HG03354 (cell line): ENCODE results near the gene STUB1.

Experiments used
- ATAC-seq: cut with Tn5 transposase; IDR thresholded peaks from one replicate; pipeline ENCODE4 v1.9.1; 2021; ENCODE audit warnings: mild to moderate bottlenecking; ENCODE audit not compliant: unreplicated experiment, poor library complexity, severe bottlenecking

STUB1 gene

DNA sequence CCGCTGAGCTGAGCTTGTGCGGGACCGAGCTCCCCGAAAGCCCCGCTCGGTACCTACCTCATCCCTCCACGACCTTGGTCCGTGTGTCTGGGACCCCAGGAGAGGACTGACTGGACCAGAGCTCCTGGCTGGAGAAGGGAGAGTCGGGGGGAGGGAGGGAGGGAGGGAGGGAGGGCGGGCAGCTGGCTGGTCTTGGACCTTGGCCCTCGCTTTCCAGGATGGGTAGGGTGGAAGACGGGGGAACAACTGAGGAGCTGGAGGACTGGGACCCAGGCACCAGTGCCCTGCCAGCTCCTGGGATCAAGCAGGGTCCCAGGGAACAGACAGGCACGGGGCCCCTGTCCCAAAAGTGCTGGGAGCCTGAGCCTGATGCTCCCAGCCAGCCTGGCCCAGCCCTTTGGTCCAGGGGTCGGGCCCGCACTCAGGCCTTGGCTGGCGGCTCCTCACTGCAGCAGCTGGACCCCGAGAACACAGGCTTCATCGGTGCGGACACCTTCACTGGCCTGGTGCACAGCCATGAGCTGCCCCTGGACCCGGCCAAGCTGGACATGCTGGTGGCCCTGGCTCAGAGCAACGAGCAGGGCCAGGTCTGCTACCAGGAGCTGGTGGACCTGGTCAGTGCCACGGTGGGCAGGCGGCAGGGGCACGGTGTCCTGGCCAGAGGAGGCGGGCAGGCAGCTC is 4.2 kb upstream of the STUB1 start:
- no peak for ATAC-seq

DNA sequence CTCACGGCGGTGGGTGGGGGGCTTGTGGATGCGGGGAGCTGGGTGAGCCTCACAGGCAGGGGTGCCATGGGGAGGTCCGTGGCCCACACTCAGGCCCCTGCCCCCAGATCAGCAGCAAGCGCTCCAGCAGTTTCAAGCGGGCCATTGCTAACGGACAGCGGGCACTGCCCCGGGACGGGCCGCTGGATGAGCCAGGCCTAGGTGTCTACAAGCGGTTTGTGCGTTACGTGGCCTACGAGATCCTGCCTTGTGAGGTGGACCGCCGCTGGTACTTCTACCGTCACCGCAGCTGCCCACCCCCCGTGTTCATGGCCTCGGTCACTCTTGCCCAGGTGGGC is 3.7 kb upstream of the STUB1 start:
- no peak for ATAC-seq

DNA sequence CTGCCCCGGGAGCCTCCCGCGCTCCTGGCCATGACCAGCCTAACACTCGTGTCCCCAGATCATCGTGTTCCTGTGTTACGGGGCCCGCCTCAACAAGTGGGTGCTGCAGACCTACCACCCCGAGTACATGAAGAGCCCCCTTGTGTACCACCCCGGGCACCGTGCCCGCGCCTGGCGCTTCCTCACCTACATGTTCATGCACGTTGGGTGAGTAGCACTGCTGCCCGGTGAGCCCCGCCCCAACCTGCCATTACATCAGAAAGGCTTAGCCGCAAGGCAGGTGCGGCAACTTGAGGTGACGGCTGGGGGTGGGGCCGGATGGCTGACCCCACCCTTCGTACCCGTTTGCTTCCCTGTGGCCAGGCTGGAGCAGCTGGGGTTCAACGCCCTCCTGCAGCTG is 3.3 kb upstream of the STUB1 start:
- no peak for ATAC-seq

DNA sequence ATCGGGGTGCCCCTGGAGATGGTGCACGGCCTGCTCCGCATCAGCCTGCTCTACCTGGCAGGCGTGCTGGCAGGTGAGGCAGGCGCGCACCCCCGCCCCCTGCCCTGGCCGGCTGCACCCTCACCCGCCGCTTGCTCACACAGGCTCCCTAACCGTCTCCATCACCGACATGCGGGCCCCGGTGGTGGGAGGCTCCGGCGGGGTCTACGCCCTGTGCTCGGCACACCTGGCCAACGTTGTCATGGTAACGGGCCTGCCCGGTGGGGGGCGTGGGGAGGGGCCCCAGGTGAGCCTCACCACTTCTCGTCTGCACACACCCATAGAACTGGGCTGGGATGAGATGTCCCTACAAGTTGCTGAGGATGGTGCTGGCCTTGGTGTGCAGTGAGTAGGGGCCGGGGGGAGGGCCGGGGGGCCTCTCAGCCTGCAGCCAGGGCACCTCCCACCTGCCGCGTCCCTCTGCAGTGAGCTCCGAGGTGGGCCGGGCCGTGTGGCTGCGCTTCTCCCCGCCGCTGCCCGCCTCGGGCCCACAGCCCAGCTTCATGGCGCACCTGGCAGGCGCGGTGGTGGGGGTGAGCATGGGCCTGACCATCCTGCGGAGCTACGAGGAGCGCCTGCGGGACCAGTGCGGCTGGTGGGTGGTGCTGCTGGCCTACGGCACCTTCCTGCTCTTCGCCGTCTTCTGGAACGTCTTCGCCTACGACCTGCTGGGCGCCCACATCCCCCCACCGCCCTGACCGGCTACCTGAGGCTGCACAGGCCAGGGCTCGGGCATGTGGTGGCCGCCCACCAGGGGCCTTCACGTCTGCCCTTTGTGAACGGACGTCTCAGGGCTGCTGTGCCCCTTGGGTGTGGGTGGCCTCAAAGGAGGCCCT is 2.7 kb upstream of the STUB1 start:
- no peak for ATAC-seq

DNA sequence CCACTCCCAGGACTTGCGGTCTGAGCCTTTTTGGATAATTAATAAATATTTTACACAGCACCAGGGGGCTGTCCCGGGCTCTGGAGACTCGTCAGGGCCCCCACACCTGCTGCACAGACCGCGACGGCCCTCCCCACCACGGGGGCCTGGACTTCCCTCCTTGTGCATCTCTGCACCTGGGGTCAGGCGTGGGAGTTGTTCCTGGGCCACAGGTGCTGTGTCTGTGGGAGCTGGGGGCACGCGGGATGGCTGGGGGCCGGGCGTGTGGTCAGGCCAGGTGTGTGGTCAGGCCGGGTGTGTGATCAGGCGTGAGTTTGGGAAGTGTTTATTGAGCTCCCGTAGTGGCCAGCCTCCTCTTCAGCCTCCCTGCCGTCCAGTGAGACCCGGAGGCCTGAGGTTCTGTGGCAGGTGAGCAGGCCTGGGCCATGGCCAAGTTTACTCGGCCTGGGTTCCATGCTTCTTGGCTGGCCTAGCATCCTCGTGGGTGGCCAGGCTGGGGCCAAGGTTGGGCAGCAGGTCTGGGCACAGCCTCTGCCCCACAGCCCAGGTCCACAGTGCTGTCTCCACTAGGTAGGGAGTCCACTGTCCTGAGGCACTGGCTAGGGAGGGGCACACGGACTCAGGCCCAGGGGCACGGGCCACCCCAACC is 1.9 kb upstream of the STUB1 start:
- ATAC-seq: no peak

DNA sequence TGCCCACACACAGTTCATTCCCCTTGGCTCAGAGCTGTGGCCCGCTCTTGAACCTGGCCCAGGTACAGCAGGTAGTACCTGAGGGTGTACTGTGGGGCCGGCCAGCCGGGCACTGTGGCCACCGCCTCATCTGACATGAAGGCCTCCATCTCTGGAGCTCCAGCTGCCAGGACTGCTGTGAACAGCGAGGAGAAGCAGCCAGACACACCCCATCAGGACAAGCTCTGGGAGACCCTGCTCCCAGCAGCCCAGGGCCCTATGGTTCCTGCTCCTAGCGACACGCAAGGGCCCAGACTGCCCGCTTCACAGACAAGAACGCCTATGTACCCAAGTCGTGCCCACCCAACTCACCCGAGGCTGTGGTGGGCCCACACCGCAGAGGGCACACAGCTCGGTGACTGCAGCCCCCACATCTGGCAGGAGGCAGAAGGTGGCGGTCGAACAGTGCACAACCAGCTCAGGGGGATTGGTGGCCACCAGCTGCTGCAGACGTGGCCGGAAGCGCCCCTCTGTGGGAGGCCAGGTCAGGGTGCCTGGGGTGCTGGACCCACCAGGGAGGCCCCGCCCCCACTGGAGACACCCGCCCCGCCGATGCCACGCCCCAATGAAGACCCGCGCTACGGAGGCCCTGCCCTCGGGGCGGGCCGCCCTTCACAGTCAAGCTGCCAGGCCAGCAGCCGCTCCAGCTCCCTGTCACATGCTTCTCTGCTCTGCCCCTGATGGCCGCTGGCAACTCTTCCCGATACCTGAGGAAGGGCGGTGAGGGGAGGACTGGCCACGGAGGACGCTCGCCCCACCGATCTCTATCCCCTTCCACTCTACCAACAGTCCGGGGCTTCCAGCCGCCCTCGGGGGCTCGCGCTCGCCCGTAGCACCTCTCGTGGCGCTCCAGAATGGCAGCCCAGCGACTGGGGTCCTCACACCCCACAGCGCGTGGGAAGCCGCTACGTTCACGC is 1.1 kb upstream of the STUB1 start:
- ATAC-seq: no peak

GRCh38 chr16:680625-680945 is 375 bp downstream of the STUB1 start:
- no peak for ATAC-seq

GRCh38 chr16:680967-681745 is 946 bp downstream of the STUB1 start:
- no peak for ATAC-seq

DNA sequence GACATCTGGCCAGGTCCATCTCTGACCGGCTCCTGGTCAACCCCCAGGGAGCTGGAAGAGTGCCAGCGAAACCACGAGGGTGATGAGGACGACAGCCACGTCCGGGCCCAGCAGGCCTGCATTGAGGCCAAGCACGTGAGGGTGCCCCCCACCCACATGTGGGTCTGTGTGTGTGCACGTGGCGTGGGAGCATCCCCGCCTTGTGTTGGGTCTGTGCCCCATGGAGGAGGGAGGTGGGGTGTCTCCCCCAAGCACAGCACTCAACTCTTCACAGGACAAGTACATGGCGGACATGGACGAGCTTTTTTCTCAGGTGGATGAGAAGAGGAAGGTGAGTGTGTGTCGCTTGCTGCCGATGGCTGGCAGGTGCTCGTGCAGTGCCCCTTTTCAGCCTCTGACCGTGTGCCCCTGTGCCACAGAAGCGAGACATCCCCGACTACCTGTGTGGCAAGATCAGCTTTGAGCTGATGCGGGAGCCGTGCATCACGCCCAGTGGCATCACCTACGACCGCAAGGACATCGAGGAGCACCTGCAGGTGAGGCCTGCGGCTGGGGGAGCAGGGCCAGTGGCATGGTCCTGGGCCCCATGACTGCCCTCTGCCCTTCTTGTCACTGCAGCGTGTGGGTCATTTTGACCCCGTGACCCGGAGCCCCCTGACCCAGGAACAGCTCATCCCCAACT is 1.7 kb downstream of the STUB1 start:
- no peak for ATAC-seq

- no peak for ATAC-seq
Measured at GRCh38 chr16:682493-683395, 2.5 kb downstream of the STUB1 start.

DNA sequence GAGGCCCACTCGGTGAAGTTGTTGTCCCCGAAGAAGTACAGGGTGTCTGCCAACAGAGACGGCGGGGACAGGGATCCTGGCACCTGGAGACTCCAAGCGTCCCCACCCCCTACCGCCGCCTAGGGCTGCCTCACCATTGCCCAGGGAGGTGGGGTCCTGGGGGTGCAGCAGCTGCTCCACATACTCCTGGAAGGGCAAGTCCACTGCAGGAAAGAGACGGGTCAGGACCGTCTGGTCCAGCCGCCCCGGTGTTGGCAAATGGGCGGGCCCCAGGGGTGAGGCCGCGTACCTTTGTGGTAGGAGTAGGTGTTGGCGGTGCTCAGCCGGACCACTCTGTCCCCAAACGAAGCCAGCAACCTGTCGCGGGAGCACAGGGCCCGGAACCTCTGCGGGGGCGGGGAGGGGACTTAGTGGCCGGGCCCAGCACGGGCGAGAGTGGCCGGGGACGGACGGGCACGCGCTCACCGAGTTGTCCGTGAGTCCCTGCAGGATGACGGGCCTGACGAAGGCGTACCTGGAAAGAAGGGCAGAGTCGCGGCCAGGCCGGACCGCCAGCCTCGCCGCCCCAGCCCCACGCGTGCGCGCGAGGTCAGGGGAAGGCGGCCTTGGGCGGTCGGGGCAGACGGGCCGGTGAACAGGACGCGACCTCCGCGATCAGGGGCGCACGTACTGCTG is 3.3 kb downstream of the STUB1 start:
- ATAC-seq: no peak

DNA sequence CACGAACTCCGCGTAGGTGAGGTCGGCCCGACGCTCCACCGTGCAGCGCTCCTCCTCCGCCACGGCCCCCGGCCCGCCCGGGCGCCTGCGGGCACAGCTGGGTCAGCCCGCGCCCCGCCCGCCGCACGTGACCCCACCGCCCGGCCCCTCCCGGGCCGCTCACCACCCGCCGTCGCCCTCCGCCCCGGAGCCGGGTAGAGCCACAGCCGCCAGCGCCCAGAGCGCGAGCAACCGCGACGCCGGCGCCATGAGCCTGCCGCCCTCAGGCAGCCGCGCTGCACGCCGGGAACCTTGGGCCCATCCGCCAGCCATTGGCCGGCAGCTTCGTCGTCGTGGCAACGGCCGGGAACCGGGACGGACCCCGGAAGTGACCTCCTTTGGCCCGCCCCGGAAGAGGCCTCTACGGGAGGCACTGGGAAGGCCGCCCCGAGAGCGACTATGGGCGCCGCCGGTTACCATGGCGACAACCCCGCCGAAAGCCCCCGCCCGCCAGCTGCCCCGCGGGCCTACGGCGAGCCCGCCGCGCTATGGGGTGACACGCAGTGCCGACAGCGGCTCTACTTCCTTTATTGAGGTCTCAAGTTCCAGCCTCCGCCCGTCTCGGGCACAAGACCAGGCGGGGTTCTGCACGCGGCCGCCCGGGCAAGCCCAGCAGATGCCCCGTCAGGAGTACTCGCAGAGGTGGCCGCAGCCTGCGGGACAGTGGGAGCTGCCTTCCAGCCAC is 4.0 kb downstream of the STUB1 start, which contains the start of gene JMJD8:
Gene JMJD8 (minus strand): TSS at position 264 of the 724 bp plus-strand sequence. CDS start 15 bp downstream, at position 249.
- ATAC-seq: peak; percentile 62

DNA sequence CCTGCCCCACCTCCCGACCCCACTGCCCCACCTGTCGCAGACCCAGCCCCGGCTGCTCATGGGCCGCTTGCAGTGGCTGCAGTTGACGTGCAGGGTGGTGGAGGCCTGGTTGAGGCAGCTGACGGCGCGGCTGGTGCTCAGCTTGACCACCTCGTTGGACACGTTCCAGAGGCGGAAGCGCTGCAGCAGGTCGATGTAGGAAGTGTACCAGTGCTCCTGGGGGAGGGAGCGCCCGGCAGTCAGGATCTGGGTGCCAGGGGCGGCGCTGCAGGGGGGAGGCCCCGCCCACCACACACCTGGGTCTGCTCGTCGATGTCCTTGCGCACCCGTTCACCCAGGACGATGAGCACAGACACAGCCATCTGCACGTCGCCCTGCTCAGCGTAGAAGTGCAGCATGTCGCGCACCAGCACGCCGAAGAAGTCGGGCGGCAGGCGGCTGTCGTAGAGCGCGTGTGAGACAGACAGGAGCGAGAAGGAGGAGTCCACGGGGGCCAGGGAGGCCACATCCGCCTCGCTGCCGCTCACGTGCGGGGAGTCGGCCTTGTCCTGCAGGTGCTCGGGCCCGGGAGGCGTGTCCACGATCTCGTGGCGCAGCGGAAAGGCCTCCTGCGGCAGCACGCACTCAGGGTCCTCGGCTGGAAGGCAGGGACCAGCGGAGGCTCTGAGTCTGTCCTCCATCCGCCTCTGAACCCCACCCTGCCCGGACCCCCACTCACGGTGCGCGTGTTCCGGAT is 4.9 kb downstream of the STUB1 start:
- no peak for ATAC-seq

DNA sequence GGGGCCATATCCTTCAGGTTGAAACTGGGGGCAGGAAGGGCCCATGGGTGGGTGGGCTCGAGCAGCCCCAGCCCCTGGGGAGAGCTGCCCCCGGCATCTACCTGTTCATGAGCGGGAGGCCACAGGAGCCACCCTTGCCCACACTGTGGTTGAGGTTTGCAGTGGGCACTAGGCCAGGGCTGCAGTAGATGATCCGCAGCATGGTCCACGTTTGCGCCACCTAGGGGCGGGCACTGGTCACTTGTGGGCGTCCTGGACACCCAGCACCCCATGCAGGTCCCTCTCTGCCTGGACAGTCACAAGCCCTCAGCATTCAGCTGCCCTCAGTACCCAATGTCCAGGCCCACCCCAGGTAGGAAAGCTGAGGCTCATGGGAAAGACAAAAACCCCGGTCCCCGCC is 5.8 kb downstream of the STUB1 start:
- no peak for ATAC-seq

- no peak for ATAC-seq
Measured at GRCh38 chr16:686459-687260, 6.5 kb downstream of the STUB1 start.
